Measurements from ENCODE around the gene HHEX.

The HHEX gene

DNA sequence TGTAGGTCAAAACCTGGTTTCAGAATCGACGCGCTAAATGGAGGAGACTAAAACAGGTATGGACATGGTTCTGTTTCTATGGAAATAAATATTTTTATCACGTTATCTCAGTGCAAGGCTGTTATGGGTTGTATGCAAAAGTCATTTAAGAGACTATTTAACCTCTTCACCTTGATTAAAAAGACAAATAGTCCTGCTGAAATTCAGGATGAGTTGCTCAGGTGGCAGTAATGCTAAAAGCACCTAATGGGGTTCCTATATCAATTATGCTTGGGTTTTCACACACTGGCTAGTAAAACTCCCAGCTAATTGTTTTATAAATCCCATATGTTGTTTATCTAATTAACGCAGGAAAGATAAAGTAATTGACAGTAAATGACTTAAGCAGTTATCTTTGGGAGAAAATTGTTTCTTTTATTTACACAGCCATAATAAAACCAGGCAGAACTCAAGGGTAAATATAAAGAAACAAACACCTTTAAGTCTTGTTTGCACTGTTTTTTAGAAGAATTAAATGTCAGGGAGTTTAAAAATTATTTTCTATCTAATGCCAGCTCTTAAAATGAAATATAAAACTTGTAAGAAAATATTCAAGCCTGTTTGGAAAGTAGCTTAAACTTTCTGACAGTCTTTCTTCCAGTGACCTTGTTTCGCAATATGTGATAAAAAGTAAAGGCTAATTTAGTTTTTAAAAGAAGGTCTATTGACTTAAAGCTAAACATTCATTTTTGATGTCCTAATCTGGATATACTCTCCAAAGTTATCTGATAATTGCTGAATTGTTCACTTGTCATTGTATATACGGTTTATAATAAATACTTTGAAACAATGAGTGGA lies 3.2 kb downstream of the HHEX start:
- no peak for TF ChIP-seq CTCF (IDR thresholded peaks at IDR 0.05; ENCODE audit: low read length, missing control alignments)
- no peak for DNase-seq (ENCODE audit: low read depth)
- H3K4me3 ChIP-seq (replicated peaks; ENCODE audit: low read depth, low read length) = peak overlapping the region; percentile 75

DNA sequence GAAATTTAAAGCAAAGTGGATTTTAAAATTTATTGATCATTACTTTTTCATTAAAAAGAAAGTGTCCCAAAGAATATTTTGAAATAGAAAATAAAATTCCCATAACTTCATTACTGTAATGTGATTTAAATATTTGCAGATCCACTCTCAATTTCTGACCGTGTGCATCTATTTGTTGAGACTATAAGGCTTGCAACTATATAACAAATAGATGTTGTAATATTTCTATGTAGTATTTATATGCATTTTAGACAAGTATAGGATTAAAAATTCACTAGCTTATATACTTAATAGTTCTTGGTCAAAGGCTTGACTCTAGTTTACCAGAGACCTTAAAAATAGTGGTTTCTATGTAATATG lies 3.8 kb downstream of the HHEX start:
- no peak overlapping the region for H3K4me3 ChIP-seq (replicated peaks; ENCODE audit: low read depth, low read length)
- no peak for DNase-seq (ENCODE audit: low read depth)
- no peak for TF ChIP-seq CTCF (IDR thresholded peaks at IDR 0.05; ENCODE audit: low read length, missing control alignments)

GRCh38 chr10:92695679-92696605 lies 6.2 kb downstream of the HHEX start:
- H3K4me3 ChIP-seq (replicated peaks; ENCODE audit: low read depth, low read length) = peak overlapping the region; percentile 37
- TF ChIP-seq CTCF (IDR thresholded peaks at IDR 0.05; ENCODE audit: low read length, missing control alignments) = no peak
- peak; percentile 58 for DNase-seq (ENCODE audit: low read depth)

- H3K4me3 ChIP-seq (replicated peaks; ENCODE audit: low read depth, low read length) = no peak overlapping the region
- no peak for TF ChIP-seq CTCF (IDR thresholded peaks at IDR 0.05; ENCODE audit: low read length, missing control alignments)
- no peak for DNase-seq (ENCODE audit: low read depth)
Observed at GRCh38 chr10:92696606-92697383, 7.0 kb downstream of the HHEX start.

DNA sequence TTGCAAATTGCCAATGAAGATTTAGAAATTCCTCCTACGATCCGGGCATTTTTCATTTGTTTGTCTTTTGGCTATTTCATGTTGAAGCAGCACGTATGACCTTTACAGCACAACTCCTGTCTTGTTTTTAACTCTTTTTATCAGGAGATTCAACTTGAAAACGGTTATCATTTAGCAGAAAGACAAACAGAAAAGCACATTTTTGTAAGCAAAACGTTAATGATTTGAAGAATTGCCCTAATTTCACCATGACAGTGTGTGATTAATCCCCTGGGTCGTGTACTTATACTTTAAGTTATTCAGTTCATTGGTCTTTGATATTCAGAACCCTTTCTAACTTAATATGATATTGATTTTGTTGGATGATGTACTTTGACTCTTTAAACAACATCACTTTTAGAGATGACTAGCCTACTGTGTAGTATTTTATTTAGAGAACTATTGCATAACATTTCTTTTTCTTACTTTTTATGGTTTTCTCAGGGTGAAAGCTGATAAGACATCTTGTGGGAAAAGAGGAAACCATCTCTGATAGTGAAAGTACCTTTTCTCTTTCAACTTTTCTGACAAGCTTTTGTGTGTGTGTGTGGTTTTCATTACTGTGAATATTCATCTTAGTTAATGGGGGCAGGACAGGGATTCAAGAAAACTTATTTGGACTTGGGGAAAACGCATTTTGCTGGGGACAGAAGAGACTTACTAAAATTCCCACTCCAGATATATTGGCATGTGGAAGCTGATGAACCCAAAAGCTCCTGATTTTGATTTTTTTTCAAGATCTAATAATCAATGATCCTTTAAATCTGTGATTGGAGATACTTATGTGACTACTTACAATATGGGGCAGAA lies 8.1 kb downstream of the HHEX start:
- no peak overlapping the region for H3K4me3 ChIP-seq (replicated peaks; ENCODE audit: low read depth, low read length)
- no peak for TF ChIP-seq CTCF (IDR thresholded peaks at IDR 0.05; ENCODE audit: low read length, missing control alignments)
- no peak for DNase-seq (ENCODE audit: low read depth)

DNA sequence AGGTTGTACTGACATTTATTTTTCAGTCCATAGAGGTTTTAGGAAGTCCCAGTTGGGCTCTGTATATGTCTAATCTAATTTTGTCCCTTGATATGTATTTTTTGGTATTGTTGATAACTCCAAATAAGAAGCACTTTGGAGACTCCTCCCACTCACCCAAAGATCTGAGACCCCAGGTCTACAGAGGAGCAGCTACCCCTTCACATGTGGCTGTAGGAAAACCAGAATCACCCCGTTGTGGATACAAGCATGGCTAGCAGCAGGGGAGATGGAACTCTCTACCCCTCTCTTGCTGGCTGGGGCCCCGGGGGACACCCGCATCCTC lies 9.4 kb downstream of the HHEX start:
- no peak for TF ChIP-seq CTCF (IDR thresholded peaks at IDR 0.05; ENCODE audit: low read length, missing control alignments)
- peak overlapping the region; percentile 46 for H3K4me3 ChIP-seq (replicated peaks; ENCODE audit: low read depth, low read length)
- no peak for DNase-seq (ENCODE audit: low read depth)

All from fibroblast of pulmonary artery (primary cell).